ENCODE measurements around the gene PSMA3. TPM values are rescaled to one million over a fixed set of nuclear protein-coding genes. Genes with fewer than 3 reads are reported as not detected.
A peak's percentile ranks its signal among the peaks of the same experiment; 100 is the strongest.

Gene PSMA3
- total RNA-seq, 6 experiments from 2014 or later, result 158 to 210 (median 187) TPM

DNA sequence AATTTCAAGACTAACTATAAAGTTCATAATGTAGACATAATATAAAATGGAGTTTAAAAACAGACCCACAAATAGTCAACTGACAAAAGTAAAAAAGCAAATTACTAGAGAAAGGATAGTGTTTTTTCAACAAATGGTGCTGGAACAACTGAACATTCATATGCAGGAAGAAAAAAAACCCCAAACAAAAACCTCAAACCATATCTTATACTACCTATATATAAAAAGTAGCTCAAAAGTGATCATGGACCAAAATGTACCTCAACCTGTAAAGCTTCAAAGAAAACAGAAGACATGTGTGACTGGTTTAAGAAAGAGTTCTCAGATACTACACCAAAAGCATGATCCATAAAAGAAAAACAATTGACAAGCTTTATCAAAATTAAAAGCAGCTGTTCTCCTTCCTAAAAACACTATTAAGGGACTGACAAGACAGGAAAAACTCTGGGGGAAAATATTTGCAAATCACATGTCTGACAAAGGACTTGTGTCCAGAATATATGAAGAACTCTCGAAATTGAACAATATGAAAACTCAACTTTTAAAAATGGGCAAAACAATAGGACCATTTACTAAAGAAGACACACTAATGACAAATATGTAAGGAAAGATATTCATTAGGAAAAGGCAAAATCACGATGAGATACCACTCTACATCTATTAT lies 31.0 kb downstream of the PSMA3 start:
- H3K4me1 Mint-ChIP-seq (ENCODE audit: low read depth), result peaks cover 39% of the 10 kb centered on the region
- H3K36me3 Mint-ChIP-seq (ENCODE audit: low read depth), result peaks cover 17% of the 10 kb centered on the region
- peak overlapping the region; percentile 6 for H3K27ac Mint-ChIP-seq
- DNase-seq, result no peak
- no peak overlapping the region for H3K4me3 Mint-ChIP-seq
- H3K27me3 Mint-ChIP-seq (ENCODE audit: insufficient read depth), result peaks cover 3% of the 10 kb centered on the region; the same call in 1 of the 2 replicates
- no peaks in the 10 kb centered on the region for H3K9me3 Mint-ChIP-seq
- TF ChIP-seq, protein P1, sequence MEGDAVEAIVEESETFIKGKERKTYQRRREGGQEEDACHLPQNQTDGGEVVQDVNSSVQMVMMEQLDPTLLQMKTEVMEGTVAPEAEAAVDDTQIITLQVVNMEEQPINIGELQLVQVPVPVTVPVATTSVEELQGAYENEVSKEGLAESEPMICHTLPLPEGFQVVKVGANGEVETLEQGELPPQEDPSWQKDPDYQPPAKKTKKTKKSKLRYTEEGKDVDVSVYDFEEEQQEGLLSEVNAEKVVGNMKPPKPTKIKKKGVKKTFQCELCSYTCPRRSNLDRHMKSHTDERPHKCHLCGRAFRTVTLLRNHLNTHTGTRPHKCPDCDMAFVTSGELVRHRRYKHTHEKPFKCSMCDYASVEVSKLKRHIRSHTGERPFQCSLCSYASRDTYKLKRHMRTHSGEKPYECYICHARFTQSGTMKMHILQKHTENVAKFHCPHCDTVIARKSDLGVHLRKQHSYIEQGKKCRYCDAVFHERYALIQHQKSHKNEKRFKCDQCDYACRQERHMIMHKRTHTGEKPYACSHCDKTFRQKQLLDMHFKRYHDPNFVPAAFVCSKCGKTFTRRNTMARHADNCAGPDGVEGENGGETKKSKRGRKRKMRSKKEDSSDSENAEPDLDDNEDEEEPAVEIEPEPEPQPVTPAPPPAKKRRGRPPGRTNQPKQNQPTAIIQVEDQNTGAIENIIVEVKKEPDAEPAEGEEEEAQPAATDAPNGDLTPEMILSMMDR (IDR thresholded peaks at IDR 0.05), result no peak

DNA sequence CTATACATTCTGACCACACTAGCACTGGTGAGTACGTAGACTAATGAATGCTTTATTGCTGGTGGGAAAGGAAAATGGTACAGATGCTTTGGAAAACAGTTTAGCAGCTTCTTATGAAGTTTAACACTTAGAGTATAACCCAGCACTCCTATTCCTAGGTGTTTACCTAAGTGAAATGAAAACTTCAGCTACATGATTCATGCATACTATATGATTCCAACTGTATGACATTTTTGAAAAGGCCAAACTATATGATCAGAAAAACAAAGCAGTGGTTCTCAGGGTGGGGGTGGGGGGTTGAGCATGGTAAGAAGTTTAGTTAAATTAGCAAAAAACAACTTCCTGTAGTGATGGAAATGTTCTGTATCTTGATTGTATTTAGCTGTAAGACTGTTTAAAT lies 31.6 kb downstream of the PSMA3 start:
- H3K27me3 Mint-ChIP-seq (ENCODE audit: insufficient read depth), result peaks cover 3% of the 10 kb centered on the region; the same call in 1 of the 2 replicates
- no peak overlapping the region for H3K4me3 Mint-ChIP-seq
- peaks cover 18% of the 10 kb centered on the region for H3K36me3 Mint-ChIP-seq (ENCODE audit: low read depth)
- TF ChIP-seq, protein P1 (IDR thresholded peaks at IDR 0.05), result no peak
- H3K4me1 Mint-ChIP-seq (ENCODE audit: low read depth), result peaks cover 40% of the 10 kb centered on the region
- 0 out of 2 replicates have a peak overlapping the region, but pooled peaks have one; percentile 6 for H3K27ac Mint-ChIP-seq
- no peak for DNase-seq
- H3K9me3 Mint-ChIP-seq, result no peaks in the 10 kb centered on the region

DNA sequence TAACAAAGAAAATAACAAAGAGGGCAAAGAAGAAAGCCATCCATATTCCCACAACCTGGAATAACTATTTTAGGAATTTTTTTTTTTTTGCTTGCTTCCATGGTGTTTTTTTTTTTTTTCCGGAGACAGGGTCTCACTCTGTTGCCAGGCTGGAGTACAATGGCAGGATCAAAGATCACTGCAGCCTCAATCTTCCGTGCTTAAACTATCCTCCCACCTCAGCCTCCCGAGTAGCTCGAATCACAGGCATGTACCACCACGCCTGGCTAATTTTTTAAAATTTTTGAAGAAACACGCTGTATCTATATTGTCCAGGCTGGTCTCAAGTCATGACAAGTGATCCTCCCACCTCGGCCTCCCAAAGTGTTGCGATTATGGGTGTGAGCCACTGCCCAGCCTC lies 33.5 kb downstream of the PSMA3 start:
- Mint-ChIP-seq H3K27me3 (ENCODE audit: insufficient read depth) (peaks cover 6% of the 10 kb centered on the region; the same call in 1 of the 2 replicates), H3K27ac (no peak overlapping the region), H3K4me1 (ENCODE audit: low read depth) (peaks cover 60% of the 10 kb centered on the region), H3K9me3 (no peaks in the 10 kb centered on the region), H3K36me3 (ENCODE audit: low read depth) (peaks cover 33% of the 10 kb centered on the region), H3K4me3 (no peak overlapping the region)
- TF ChIP-seq, protein P1 (IDR thresholded peaks at IDR 0.05), result no peak
- DNase-seq, result no peak

DNA sequence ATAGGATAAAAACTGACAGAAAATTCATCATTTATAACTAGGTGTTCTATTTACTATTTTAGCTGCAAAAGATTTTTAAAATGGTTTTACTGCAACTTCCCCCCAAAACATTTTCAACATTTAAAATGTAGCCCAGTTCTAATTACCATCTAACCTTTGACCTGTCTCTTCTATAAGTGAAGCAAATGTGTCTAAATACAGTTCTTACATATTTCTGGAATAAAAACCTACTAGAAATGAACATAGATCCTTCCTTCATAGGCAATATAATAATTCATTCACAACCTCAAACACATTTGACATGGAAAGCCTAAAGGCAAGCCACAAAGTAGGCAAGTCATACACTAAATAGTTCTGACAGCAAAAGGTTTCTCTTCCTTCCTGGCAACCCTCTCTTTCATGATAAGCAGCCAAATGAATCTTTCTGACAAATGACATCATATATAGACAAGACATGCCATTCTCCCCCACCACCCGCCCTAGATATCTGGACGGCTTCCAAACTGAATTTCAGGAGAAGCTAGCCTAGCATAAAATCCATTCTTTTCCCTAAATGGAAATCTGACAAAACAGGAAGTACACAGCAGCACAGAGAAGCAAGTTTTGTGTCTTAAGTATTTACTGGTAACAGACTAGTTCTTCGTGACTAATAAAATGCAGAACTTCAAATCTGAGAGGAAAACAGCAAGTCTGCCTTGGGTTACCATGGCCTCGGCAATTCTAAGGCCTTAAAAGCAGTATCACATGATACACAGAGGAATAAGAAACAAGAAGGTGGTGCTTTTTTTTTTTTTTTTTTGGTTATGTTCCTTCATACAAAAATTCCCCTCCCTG lies 36.5 kb downstream of the PSMA3 start:
- Mint-ChIP-seq H3K36me3 (ENCODE audit: low read depth) (peaks cover 45% of the 10 kb centered on the region), H3K4me1 (ENCODE audit: low read depth) (peaks cover 57% of the 10 kb centered on the region), H3K27ac (peak overlapping the region; percentile 99), H3K9me3 (no peaks in the 10 kb centered on the region), H3K4me3 (peak overlapping the region; percentile 82), H3K27me3 (ENCODE audit: insufficient read depth) (peaks cover 6% of the 10 kb centered on the region; the same call in 1 of the 2 replicates)
- DNase-seq, result peak; percentile 97
- TF ChIP-seq, protein P1 (IDR thresholded peaks at IDR 0.05), result no peak

DNA sequence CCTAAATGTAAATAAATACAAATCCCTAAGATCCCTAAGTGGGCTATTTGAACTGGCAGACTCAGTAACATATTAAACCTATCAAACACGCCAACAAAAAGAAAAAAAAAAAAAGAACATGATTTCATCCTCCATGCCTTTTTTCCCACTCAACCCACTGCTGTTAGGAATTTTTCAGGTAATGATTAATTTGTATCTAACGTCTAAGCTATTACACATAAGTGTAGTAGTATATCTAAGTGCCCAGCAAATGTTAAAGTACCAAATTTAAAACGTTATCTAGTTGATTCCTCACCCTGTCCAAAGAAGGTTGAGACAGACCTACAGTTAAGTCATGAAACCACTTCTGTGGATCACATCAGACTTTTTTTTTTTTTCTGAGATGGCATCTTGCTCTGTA lies 37.3 kb downstream of the PSMA3 start:
- H3K4me3 Mint-ChIP-seq, result peak overlapping the region; percentile 82
- peaks cover 50% of the 10 kb centered on the region for H3K4me1 Mint-ChIP-seq (ENCODE audit: low read depth)
- H3K9me3 Mint-ChIP-seq, result no peaks in the 10 kb centered on the region
- peak overlapping the region; percentile 99 for H3K27ac Mint-ChIP-seq
- H3K27me3 Mint-ChIP-seq (ENCODE audit: insufficient read depth), result peaks cover 6% of the 10 kb centered on the region; the same call in 1 of the 2 replicates
- H3K36me3 Mint-ChIP-seq (ENCODE audit: low read depth), result peaks cover 45% of the 10 kb centered on the region
- no peak for DNase-seq
- TF ChIP-seq, protein P1 (IDR thresholded peaks at IDR 0.05), result no peak
